Vagina (tissue), 2 donors: ENCODE data around the gene FBXO7.

Experiments used
- POLR2A ChIP-seq, 2 donors: fragments of 450-650 bp; IDR thresholded peaks; one replicate each; pipeline ENCODE4 v1.6.1; 2017; ENCODE audit warnings: antibody characterized with exemption in 2 of 2, mild to moderate bottlenecking in 2 of 2, moderate library complexity in 2 of 2
- POLR2AphosphoS5 ChIP-seq, 2 donors: sonication (generic); formaldehyde crosslinking; IDR thresholded peaks; one replicate each; pipeline ENCODE4 v1.9.0; 2017; ENCODE audit warnings: antibody characterized with exemption in 2 of 2, mild to moderate bottlenecking in 2 of 2, low read depth in 1 of 2; ENCODE audit not compliant: insufficient read depth in 1 of 2
- TF ChIP-seq, protein P1 (sequence below), 3 experiments: fragments of 450-650 bp in 2 of 3; fragments of 200-600 bp in 1 of 3; sonication (generic) in 1 of 3; IDR thresholded peaks; one replicate each; pipeline ENCODE4 v1.5.1; 2017 to 2019; ENCODE audit warnings: antibody characterized with exemption in 3 of 3, mild to moderate bottlenecking in 2 of 3, moderate library complexity in 2 of 3

DNA sequence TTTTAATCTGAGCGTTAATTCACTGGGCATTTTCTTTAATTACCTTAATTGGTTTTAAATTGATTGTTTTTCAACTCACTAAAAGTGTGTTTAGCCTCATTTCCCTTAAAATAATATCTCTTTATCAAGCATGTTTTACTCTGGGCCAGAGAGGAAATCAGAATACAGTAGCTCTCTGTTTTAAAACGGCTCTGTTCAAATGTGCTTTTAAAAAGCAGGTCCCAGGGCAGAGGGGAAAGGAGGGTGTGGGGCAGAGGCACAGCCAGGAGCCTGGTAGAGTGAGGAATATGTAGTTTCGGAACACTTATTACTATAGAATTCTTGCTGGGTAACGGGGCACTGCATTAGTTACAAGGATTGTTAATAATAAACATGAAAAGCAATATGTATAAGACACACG, 47.6 kb downstream of the FBXO7 start:
- TF ChIP-seq, protein P1, sequence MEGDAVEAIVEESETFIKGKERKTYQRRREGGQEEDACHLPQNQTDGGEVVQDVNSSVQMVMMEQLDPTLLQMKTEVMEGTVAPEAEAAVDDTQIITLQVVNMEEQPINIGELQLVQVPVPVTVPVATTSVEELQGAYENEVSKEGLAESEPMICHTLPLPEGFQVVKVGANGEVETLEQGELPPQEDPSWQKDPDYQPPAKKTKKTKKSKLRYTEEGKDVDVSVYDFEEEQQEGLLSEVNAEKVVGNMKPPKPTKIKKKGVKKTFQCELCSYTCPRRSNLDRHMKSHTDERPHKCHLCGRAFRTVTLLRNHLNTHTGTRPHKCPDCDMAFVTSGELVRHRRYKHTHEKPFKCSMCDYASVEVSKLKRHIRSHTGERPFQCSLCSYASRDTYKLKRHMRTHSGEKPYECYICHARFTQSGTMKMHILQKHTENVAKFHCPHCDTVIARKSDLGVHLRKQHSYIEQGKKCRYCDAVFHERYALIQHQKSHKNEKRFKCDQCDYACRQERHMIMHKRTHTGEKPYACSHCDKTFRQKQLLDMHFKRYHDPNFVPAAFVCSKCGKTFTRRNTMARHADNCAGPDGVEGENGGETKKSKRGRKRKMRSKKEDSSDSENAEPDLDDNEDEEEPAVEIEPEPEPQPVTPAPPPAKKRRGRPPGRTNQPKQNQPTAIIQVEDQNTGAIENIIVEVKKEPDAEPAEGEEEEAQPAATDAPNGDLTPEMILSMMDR (IDR thresholded peaks at IDR 0.05), result no peak
- TF ChIP-seq POLR2AphosphoS5 (IDR thresholded peaks at IDR 0.05; ENCODE audit: insufficient read depth in 1 of 2, low read depth in 1 of 2), result no peak
- no peak for TF ChIP-seq POLR2A (IDR thresholded peaks at IDR 0.05)
